CD4-positive, alpha-beta memory T cell (primary cell): ENCODE measurements around the gene PON2. TPM values are rescaled to one million over a fixed set of nuclear protein-coding genes. Genes with fewer than 3 reads are reported as not detected.

Experiments used
- CTCF ChIA-PET: fragments of 350-600 bp; sonication (Branson Sonifier 250); formaldehyde crosslinking; loops from one replicate; lab custom pipeline; 2021; ENCODE audit warnings: inconsistent platforms; ENCODE audit not compliant: partially characterized antibody; lab: Charles Lee
- POLR2A ChIA-PET: fragments of 350-600 bp; sonication (Branson Sonifier 250); formaldehyde crosslinking; loops from one replicate; lab custom pipeline; 2021; ENCODE audit not compliant: partially characterized antibody; lab: Charles Lee
- DNase-seq, 5 donors: peaks; one replicate each; pipeline versions ENCODE4 v3.0.0 to v3.0.0-alpha.2; 2020 to 2022; ENCODE audit warnings: mixed read lengths in 1 of 5
- H3K27ac ChIP-seq: one replicate; pipeline ENCODE4 v1.7.0; 2013; ENCODE audit warnings: low read depth, low read length
- H3K27me3 ChIP-seq: 2 replicates; pipeline ENCODE4 v1.7.0; 2013; ENCODE audit warnings: mild to moderate bottlenecking, low read length, moderate library complexity; ENCODE audit not compliant: insufficient read depth
- H3K36me3 ChIP-seq: 2 replicates; pipeline ENCODE4 v1.7.0; 2013; ENCODE audit warnings: mild to moderate bottlenecking, low read length, moderate library complexity; ENCODE audit not compliant: insufficient read depth
- H3K4me1 ChIP-seq: 2 replicates; pipeline ENCODE4 v1.7.0; 2013; ENCODE audit warnings: mild to moderate bottlenecking, low read length, moderate library complexity; ENCODE audit not compliant: insufficient read depth
- H3K4me3 ChIP-seq, 2 donors: one replicate each; pipeline ENCODE4 v1.7.0; 2013; ENCODE audit warnings: low read length in 2 of 2, mild to moderate bottlenecking in 1 of 2
- H3K9me3 ChIP-seq, 2 donors: one replicate each; pipeline ENCODE4 v1.7.0; 2013; ENCODE audit warnings: low read length in 2 of 2, control low read depth in 1 of 2; ENCODE audit not compliant: control insufficient read depth in 1 of 2
- H3K27ac Mint-ChIP-seq, 7 donors: one replicate each; pipeline ENCODE4 v1.8.0; 2020 to 2021; ENCODE audit warnings: mixed read lengths in 7 of 7, mild to moderate bottlenecking in 6 of 7, inconsistent platforms in 3 of 7, moderate library complexity in 3 of 7
- H3K27me3 Mint-ChIP-seq, 2 donors: one replicate each; pipeline ENCODE4 v1.8.0; 2020 to 2021; ENCODE audit warnings: mixed read lengths in 2 of 2
- H3K36me3 Mint-ChIP-seq, 2 donors: one replicate each; pipeline ENCODE4 v1.8.0; 2020 to 2021; ENCODE audit warnings: mixed read lengths in 2 of 2, inconsistent platforms in 1 of 2, mild to moderate bottlenecking in 1 of 2
- H3K4me1 Mint-ChIP-seq, 4 donors: one replicate each; pipeline ENCODE4 v1.8.0; 2020 to 2021; ENCODE audit warnings: mixed read lengths in 4 of 4, mild to moderate bottlenecking in 1 of 4
- H3K4me3 Mint-ChIP-seq, 8 donors: one replicate each; pipeline ENCODE4 v1.8.0; 2020 to 2021; ENCODE audit warnings: mixed read lengths in 8 of 8, mild to moderate bottlenecking in 7 of 8, moderate library complexity in 6 of 8, inconsistent platforms in 3 of 8
- H3K9me3 Mint-ChIP-seq, 8 donors: one replicate each; pipeline ENCODE4 v1.8.0; 2020 to 2021; ENCODE audit warnings: mixed read lengths in 8 of 8, mild to moderate bottlenecking in 5 of 8, inconsistent platforms in 3 of 8, moderate library complexity in 1 of 8
- intact Hi-C: fragments of 100-400 bp; cut with micrococcal nuclease; formaldehyde crosslinking; loops from one replicate; pipeline ENCODE4 v1.15.1; 2023
- polyA plus RNA-seq, 2 donors: library from polyadenylated mRNA; unstranded; fragments of 300-500 nt; fragmentation: Illumina TruSeq; gene quantifications; one replicate each; pipeline ENCODE4 v1.2.3, GENCODE V29; 2021
- total RNA-seq, 2 experiments: library from RNA; stranded (reverse); gene quantifications; one replicate each; pipeline ENCODE4 v1.2.3, GENCODE V29; 2021

Gene PON2
- total and polyA plus RNA-seq, 4 experiments from 2014 or later: 3.0 to 8.0 (median 5.0) TPM

- intact Hi-C loops: no loop called here
- no peak overlapping the region for H3K4me3 ChIP-seq
- no peaks in the 10 kb centered on the region for H3K36me3 Mint-ChIP-seq
- H3K27ac ChIP-seq: no peak overlapping the region
- no peak overlapping the region for H3K4me3 Mint-ChIP-seq
- H3K27me3 ChIP-seq: no peaks in the 10 kb centered on the region
- H3K36me3 ChIP-seq: no peaks in the 10 kb centered on the region
- no peak for DNase-seq
- ChIA-PET CTCF (no interaction called here), POLR2A (no interaction called here)
- H3K27me3 Mint-ChIP-seq: peaks cover 0 to 5% of the 10 kb centered on the region in 2 donors
- H3K4me1 Mint-ChIP-seq: peaks cover 4 to 7% (median 5%) of the 10 kb centered on the region in 4 donors
- no peaks in the 10 kb centered on the region for H3K9me3 Mint-ChIP-seq
- H3K4me1 ChIP-seq: peaks cover 7% of the 10 kb centered on the region
- no peak overlapping the region for H3K27ac Mint-ChIP-seq
- H3K9me3 ChIP-seq: no peaks in the 10 kb centered on the region
Observed at GRCh38 chr7:95429241-95429990, 5.4 kb downstream of the PON2 start.

- H3K36me3 Mint-ChIP-seq: no peaks in the 10 kb centered on the region
- no peaks in the 10 kb centered on the region for H3K9me3 Mint-ChIP-seq
- Histone ChIP-seq H3K36me3 (no peaks in the 10 kb centered on the region), H3K27ac (no peak overlapping the region), H3K9me3 (no peaks in the 10 kb centered on the region), H3K4me1 (no peaks in the 10 kb centered on the region), H3K27me3 (no peaks in the 10 kb centered on the region), H3K4me3 (no peak overlapping the region)
- CTCF ChIA-PET: no interaction called here
- intact Hi-C loops: no loop called here
- DNase-seq: no peak
- no peaks in the 10 kb centered on the region for H3K4me1 Mint-ChIP-seq
- H3K27me3 Mint-ChIP-seq: peaks cover 0 to 1% of the 10 kb centered on the region in 2 donors
- no peak overlapping the region for H3K4me3 Mint-ChIP-seq
- no peak overlapping the region for H3K27ac Mint-ChIP-seq
- POLR2A ChIA-PET: no interaction called here
Observed at GRCh38 chr7:95427914-95428516, 6.8 kb downstream of the PON2 start.

DNA sequence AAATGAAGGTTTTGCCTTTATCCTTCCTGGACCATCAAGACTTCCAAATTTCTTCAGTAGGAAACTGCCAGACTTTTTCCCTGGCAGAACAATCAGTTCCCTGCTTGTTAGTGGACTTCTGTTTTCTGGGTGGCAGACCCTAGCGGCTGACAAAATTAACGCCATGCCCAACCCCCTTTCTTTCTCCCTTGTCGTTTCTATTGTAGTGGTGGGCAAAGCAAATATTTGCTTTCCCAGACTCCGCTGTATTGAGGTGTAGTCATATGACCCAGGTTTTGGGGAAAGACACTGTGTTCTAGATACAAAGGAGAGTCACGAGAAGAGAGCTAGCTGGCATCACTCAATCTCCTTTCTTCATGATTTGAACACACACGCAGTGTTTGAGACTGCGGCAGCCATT lies 7.7 kb downstream of the PON2 start:
- no peaks in the 10 kb centered on the region for H3K4me1 Mint-ChIP-seq
- H3K27me3 Mint-ChIP-seq: peaks cover 0 to 1% of the 10 kb centered on the region in 2 donors
- no peak for DNase-seq
- CTCF ChIA-PET: no interaction called here
- H3K36me3 ChIP-seq: no peaks in the 10 kb centered on the region
- POLR2A ChIA-PET: no interaction called here
- H3K4me3 ChIP-seq: no peak overlapping the region
- H3K9me3 Mint-ChIP-seq: no peaks in the 10 kb centered on the region
- H3K4me3 Mint-ChIP-seq: no peak overlapping the region
- H3K27ac Mint-ChIP-seq: no peak overlapping the region
- no peak overlapping the region for H3K27ac ChIP-seq
- intact Hi-C loops: no loop called here
- no peaks in the 10 kb centered on the region for H3K4me1 ChIP-seq
- no peaks in the 10 kb centered on the region for H3K27me3 ChIP-seq
- H3K36me3 Mint-ChIP-seq: no peaks in the 10 kb centered on the region
- no peaks in the 10 kb centered on the region for H3K9me3 ChIP-seq

GRCh38 chr7:95425694-95426093 lies 9.1 kb downstream of the PON2 start:
- intact Hi-C loops: no loop called here
- Histone ChIP-seq H3K9me3 (no peaks in the 10 kb centered on the region), H3K4me1 (no peaks in the 10 kb centered on the region), H3K27me3 (no peaks in the 10 kb centered on the region), H3K27ac (no peak overlapping the region), H3K36me3 (no peaks in the 10 kb centered on the region), H3K4me3 (no peak overlapping the region)
- no peaks in the 10 kb centered on the region for H3K9me3 Mint-ChIP-seq
- H3K27me3 Mint-ChIP-seq: peaks cover 0 to 3% of the 10 kb centered on the region in 2 donors
- DNase-seq: no peak
- no peak overlapping the region for H3K27ac Mint-ChIP-seq
- ChIA-PET CTCF (no interaction called here), POLR2A (no interaction called here)
- no peak overlapping the region for H3K4me3 Mint-ChIP-seq
- H3K4me1 Mint-ChIP-seq: no peaks in the 10 kb centered on the region
- H3K36me3 Mint-ChIP-seq: no peaks in the 10 kb centered on the region

DNA sequence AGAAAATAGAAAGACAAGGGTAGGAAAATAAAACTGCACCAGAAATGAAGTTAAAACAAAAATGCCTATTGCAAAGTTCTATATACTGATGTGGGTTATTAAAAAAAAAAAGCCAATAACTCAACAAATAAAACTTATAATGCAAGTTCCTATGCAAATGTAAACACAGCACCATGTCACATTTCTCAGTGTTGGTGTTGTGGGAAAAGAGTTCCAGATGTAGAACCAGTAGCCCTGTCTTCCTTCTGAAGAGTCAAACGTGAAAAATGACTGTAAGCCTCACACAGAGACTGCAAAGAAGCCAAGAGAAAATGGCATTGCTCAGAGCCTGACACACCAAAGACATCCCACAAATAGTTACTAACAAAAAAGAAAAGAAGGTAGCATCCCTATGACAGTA lies 10.1 kb downstream of the PON2 start:
- CTCF ChIA-PET: no interaction called here
- H3K4me1 Mint-ChIP-seq: no peaks in the 10 kb centered on the region
- intact Hi-C loops: no loop called here

DNA sequence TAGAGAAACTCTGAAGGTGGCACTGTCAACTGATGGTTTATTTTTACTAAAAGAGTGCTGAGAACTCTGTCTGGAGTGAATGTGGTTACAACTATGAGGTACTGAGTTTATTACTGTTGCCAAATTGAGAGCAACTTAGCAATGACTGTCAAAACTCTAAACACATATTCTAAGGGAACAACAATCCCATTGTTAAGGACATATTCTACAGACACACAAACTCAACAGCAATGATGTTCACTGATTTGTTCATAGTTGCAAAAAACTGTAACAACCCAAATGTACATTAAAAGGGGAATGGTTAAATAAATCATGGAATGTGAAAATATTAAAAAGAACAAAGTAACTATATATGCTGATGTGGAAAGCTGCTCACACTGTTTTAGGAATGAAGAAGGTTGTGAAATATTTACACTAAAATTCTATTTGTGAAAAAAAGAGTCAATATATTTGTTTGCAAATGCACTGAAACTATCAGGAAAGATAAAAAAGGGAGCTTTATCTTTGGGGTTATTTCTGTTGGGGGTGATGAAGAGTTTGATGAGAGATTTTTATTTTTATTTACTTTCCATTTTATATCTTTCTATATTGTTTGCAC lies 12.9 kb downstream of the PON2 start:
- POLR2A ChIA-PET: no interaction called here
- H3K27ac Mint-ChIP-seq: peak overlapping the region in 1 of 7 donors; percentile 6
- H3K36me3 Mint-ChIP-seq: no peaks in the 10 kb centered on the region
- DNase-seq: no peak
- no peaks in the 10 kb centered on the region for H3K4me1 Mint-ChIP-seq
- peaks cover 0 to 3% of the 10 kb centered on the region in 2 donors for H3K27me3 Mint-ChIP-seq
- CTCF ChIA-PET: no interaction called here
- no peaks in the 10 kb centered on the region for H3K9me3 Mint-ChIP-seq
- H3K4me3 ChIP-seq: no peak overlapping the region
- no peak overlapping the region for H3K27ac ChIP-seq
- H3K9me3 ChIP-seq: no peaks in the 10 kb centered on the region
- no peaks in the 10 kb centered on the region for H3K36me3 ChIP-seq
- H3K4me3 Mint-ChIP-seq: no peak overlapping the region
- H3K27me3 ChIP-seq: no peaks in the 10 kb centered on the region
- no peaks in the 10 kb centered on the region for H3K4me1 ChIP-seq
- intact Hi-C loops: no loop called here

More for the DNA sequence above, 10.1 kb downstream of the PON2 start:
- H3K27me3 ChIP-seq: no peaks in the 10 kb centered on the region
- no peaks in the 10 kb centered on the region for H3K36me3 ChIP-seq
- H3K27ac ChIP-seq: no peak overlapping the region
- DNase-seq: no peak
- H3K9me3 ChIP-seq: no peaks in the 10 kb centered on the region
- H3K27ac Mint-ChIP-seq: no peak overlapping the region
- no peaks in the 10 kb centered on the region for H3K36me3 Mint-ChIP-seq
- H3K9me3 Mint-ChIP-seq: no peaks in the 10 kb centered on the region
- no peak overlapping the region for H3K4me3 Mint-ChIP-seq
- H3K4me3 ChIP-seq: no peak overlapping the region
- peaks cover 0 to 3% of the 10 kb centered on the region in 2 donors for H3K27me3 Mint-ChIP-seq
- POLR2A ChIA-PET: no interaction called here
- no peaks in the 10 kb centered on the region for H3K4me1 ChIP-seq

GRCh38 chr7:95421000-95421846 lies 13.6 kb downstream of the PON2 start:
- H3K4me3 ChIP-seq: no peak overlapping the region
- ChIA-PET CTCF (no interaction called here), POLR2A (no interaction called here)
- intact Hi-C loops: no loop called here
- H3K4me1 ChIP-seq: no peaks in the 10 kb centered on the region
- Mint-ChIP-seq H3K36me3 (no peaks in the 10 kb centered on the region), H3K27me3 (peaks cover 0 to 3% of the 10 kb centered on the region in 2 donors), H3K27ac (peak overlapping the region in 1 of 7 donors; percentile 6), H3K4me3 (no peak overlapping the region), H3K4me1 (no peaks in the 10 kb centered on the region), H3K9me3 (no peaks in the 10 kb centered on the region)
- H3K9me3 ChIP-seq: no peaks in the 10 kb centered on the region
- H3K27ac ChIP-seq: no peak overlapping the region
- no peaks in the 10 kb centered on the region for H3K36me3 ChIP-seq
- H3K27me3 ChIP-seq: no peaks in the 10 kb centered on the region
- DNase-seq: no peak
